Omental fat pad (tissue), 4 donors: Measurements from ENCODE around the gene TP53. TPM values are rescaled to one million over a fixed set of nuclear protein-coding genes. Genes with fewer than 3 reads are reported as not detected.

ENCODE experiments used
- ATAC-seq: fragments of 150-250 bp; one replicate; pipeline ENCODE4 v1.9.1; 2016; ENCODE audit warnings: mild to moderate bottlenecking, moderate library complexity; ENCODE audit not compliant: low FRiP score
- DNase-seq: peaks from one replicate; pipeline ENCODE4 v3.0.0-alpha.2; 2019; ENCODE audit warnings: low spot score
- CTCF ChIP-seq, 3 donors: fragments of 450-650 bp; IDR thresholded peaks; one replicate each; pipeline ENCODE4 v1.5.1; 2016 to 2017; ENCODE audit warnings: antibody characterized with exemption in 3 of 3, mild to moderate bottlenecking in 3 of 3, moderate library complexity in 2 of 3
- total RNA-seq, 4 donors: library from RNA; depleted of rRNA; stranded (reverse); fragments of >200 nt; gene quantifications; one replicate each; pipeline ENCODE4 v1.1.0, GENCODE V29; 2016

TP53 gene
- total RNA-seq, 4 donors from 2014 or later, result 18.1 to 26.3 (median 19.3) TPM

- ATAC-seq, result no peak
- TF ChIP-seq CTCF (IDR thresholded peaks at IDR 0.05), result no peak
These were observed 25.0 kb upstream of the TP53 start for GRCh38 chr17:7712111-7712771.

DNA sequence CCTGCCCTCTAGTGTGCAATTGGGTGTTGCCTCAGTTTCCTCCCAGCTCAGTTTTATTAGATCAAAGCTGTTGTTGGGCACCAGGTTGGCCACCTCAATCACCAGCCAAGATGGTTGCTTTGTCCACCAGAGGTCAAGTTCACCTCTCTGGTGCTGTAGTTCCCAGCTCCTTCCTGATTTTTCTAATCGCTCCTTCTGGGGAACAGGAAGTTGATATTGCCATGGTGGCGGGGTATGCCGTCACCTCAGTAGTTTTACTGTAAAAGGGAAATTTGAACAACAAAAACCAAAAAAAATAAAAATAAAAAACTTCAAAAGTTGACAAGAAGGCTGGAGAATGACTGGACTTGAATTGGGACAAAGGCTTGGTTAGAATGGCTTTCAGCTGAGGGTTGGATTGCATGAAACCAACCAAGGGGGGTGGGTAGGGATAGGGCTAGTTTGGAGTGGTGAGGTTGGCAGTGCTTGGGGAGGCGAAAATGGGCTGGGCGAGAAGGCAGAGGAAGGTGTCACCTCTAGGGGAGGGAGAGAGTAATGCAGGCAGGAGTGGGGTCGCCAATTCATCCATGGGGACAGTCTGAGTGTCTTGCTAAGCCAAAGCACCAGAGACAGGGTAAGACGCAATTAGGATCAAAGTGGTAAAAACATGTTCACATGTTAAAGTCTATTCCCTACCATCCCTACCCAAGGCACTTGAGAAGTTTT lies 23.9 kb upstream of the TP53 start:
- ATAC-seq (no peak), DNase-seq (no peak)
- TF ChIP-seq CTCF (IDR thresholded peaks at IDR 0.05), result no peak

More at GRCh38 chr17:7712111-7712771, 25.0 kb upstream of the TP53 start:
- DNase-seq, result no peak

- TF ChIP-seq CTCF (IDR thresholded peaks at IDR 0.05), result no peak
- no peak for ATAC-seq
- no peak for DNase-seq
These were observed 23.0 kb upstream of the TP53 start for GRCh38 chr17:7710301-7710700.

- no peak for DNase-seq
These were observed 21.7 kb upstream of the TP53 start for GRCh38 chr17:7709031-7709430.

DNA sequence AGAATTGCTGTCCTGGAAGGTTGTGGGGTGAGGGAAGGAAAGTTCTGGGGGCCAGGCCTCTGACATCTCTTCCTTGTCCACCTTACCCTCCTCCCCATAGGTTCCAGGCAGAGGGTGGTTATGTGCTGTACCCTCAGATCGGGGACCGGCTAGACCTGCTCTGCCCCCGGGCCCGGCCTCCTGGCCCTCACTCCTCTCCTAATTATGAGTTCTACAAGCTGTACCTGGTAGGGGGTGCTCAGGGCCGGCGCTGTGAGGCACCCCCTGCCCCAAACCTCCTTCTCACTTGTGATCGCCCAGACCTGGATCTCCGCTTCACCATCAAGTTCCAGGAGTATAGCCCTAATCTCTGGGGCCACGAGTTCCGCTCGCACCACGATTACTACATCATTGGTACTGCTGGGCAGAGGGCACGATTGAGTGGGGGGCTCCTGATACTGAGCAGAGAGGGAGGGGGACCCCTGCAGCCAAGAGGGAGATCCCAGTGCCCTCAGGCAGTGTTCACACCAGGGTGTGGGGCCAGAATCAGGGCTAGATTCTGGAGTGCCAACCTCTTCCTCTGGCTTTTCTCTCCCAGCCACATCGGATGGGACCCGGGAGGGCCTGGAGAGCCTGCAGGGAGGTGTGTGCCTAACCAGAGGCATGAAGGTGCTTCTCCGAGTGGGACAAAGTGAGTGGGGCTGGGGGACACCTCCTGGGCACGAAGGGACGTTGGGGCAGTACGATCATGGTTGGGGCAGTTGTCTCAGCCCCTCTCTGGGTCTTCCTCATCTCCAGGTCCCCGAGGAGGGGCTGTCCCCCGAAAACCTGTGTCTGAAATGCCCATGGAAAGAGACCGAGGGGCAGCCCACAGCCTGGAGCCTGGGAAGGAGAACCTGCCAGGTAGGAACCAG lies 20.8 kb upstream of the TP53 start:
- no peak for ATAC-seq
- DNase-seq, result no peak
- TF ChIP-seq CTCF (IDR thresholded peaks at IDR 0.05), result no peak

More at GRCh38 chr17:7709031-7709430, 21.7 kb upstream of the TP53 start:
- no peak for TF ChIP-seq CTCF (IDR thresholded peaks at IDR 0.05)
- ATAC-seq, result no peak

- DNase-seq (no peak), ATAC-seq (no peak)
- TF ChIP-seq CTCF (IDR thresholded peaks at IDR 0.05), result no peak
These were observed 20.2 kb upstream of the TP53 start for GRCh38 chr17:7707446-7707845.
